ENCODE results near the gene RAX2. TPM values are rescaled to one million over a fixed set of nuclear protein-coding genes. Genes with fewer than 3 reads are reported as not detected.

Gene RAX2
- total RNA-seq, 2 experiments from 2014 or later = not detected

- H3K9me3 Mint-ChIP-seq = no peaks in the 10 kb centered on the region
- H3K36me3 Mint-ChIP-seq = peaks cover 7% of the 10 kb centered on the region
Observed at GRCh38 chr19:3745363-3746045, 26.5 kb downstream of the RAX2 start.

GRCh38 chr19:3743486-3743885, 28.5 kb downstream of the RAX2 start:
- H3K27me3 Mint-ChIP-seq = no peaks in the 10 kb centered on the region
- no peak for DNase-seq
- no peaks in the 10 kb centered on the region for H3K36me3 Mint-ChIP-seq
- H3K4me3 Mint-ChIP-seq = no peak overlapping the region
- H3K27ac Mint-ChIP-seq = no peak overlapping the region
- no peaks in the 10 kb centered on the region for H3K9me3 Mint-ChIP-seq
- H3K4me1 Mint-ChIP-seq = peaks cover 5% of the 10 kb centered on the region

More at GRCh38 chr19:3745363-3746045, 26.5 kb downstream of the RAX2 start:
- Mint-ChIP-seq H3K4me1 (no peaks in the 10 kb centered on the region), H3K27ac (no peak overlapping the region), H3K27me3 (no peaks in the 10 kb centered on the region), H3K4me3 (no peak overlapping the region)
- DNase-seq = no peak

- Mint-ChIP-seq H3K27me3 (no peaks in the 10 kb centered on the region), H3K4me3 (no peak overlapping the region), H3K9me3 (no peaks in the 10 kb centered on the region), H3K27ac (no peak overlapping the region), H3K36me3 (no peaks in the 10 kb centered on the region), H3K4me1 (peaks cover 5% of the 10 kb centered on the region)
- DNase-seq = no peak
Observed at GRCh38 chr19:3740431-3740830, 31.6 kb downstream of the RAX2 start.

GRCh38 chr19:3738477-3739220, 33.4 kb downstream of the RAX2 start:
- Mint-ChIP-seq H3K27ac (no peak overlapping the region), H3K27me3 (no peaks in the 10 kb centered on the region), H3K4me3 (no peak overlapping the region), H3K4me1 (peaks cover 5% of the 10 kb centered on the region), H3K9me3 (no peaks in the 10 kb centered on the region), H3K36me3 (no peaks in the 10 kb centered on the region)
- DNase-seq = no peak

GRCh38 chr19:3737487-3738205, 34.4 kb downstream of the RAX2 start:
- Mint-ChIP-seq H3K4me1 (peaks cover 5% of the 10 kb centered on the region), H3K27ac (no peak overlapping the region), H3K9me3 (no peaks in the 10 kb centered on the region), H3K27me3 (no peaks in the 10 kb centered on the region), H3K4me3 (no peak overlapping the region), H3K36me3 (no peaks in the 10 kb centered on the region)
- no peak for DNase-seq

- DNase-seq = no peak
- no peaks in the 10 kb centered on the region for H3K36me3 Mint-ChIP-seq
- H3K27me3 Mint-ChIP-seq = no peaks in the 10 kb centered on the region
- no peak overlapping the region for H3K4me3 Mint-ChIP-seq
- H3K9me3 Mint-ChIP-seq = no peaks in the 10 kb centered on the region
- no peak overlapping the region for H3K27ac Mint-ChIP-seq
- H3K4me1 Mint-ChIP-seq = peaks cover 5% of the 10 kb centered on the region
Observed at GRCh38 chr19:3736106-3736724, 35.8 kb downstream of the RAX2 start.

GRCh38 chr19:3734310-3734600, 37.8 kb downstream of the RAX2 start:
- Mint-ChIP-seq H3K27me3 (no peaks in the 10 kb centered on the region), H3K27ac (no peak overlapping the region), H3K4me1 (peaks cover under 1% of the 10 kb centered on the region), H3K36me3 (no peaks in the 10 kb centered on the region), H3K4me3 (no peak overlapping the region), H3K9me3 (no peaks in the 10 kb centered on the region)
- no peak for DNase-seq

- H3K27me3 Mint-ChIP-seq = no peaks in the 10 kb centered on the region
- no peak overlapping the region for H3K27ac Mint-ChIP-seq
- H3K9me3 Mint-ChIP-seq = no peaks in the 10 kb centered on the region
- no peaks in the 10 kb centered on the region for H3K36me3 Mint-ChIP-seq
- no peak overlapping the region for H3K4me3 Mint-ChIP-seq
- no peaks in the 10 kb centered on the region for H3K4me1 Mint-ChIP-seq
- DNase-seq = no peak
Observed at GRCh38 chr19:3733549-3734309, 38.3 kb downstream of the RAX2 start.

GRCh38 chr19:3732108-3732507, 39.9 kb downstream of the RAX2 start:
- no peaks in the 10 kb centered on the region for H3K4me1 Mint-ChIP-seq
- H3K9me3 Mint-ChIP-seq = no peaks in the 10 kb centered on the region
- DNase-seq = no peak
- no peak overlapping the region for H3K27ac Mint-ChIP-seq
- H3K36me3 Mint-ChIP-seq = no peaks in the 10 kb centered on the region
- no peaks in the 10 kb centered on the region for H3K27me3 Mint-ChIP-seq
- H3K4me3 Mint-ChIP-seq = no peak overlapping the region

- no peak for DNase-seq
- H3K4me1 Mint-ChIP-seq = no peaks in the 10 kb centered on the region
- H3K27ac Mint-ChIP-seq = no peak overlapping the region
- no peaks in the 10 kb centered on the region for H3K9me3 Mint-ChIP-seq
- no peaks in the 10 kb centered on the region for H3K27me3 Mint-ChIP-seq
- H3K4me3 Mint-ChIP-seq = no peak overlapping the region
- no peaks in the 10 kb centered on the region for H3K36me3 Mint-ChIP-seq
Observed at GRCh38 chr19:3730457-3730958, 41.5 kb downstream of the RAX2 start.

GRCh38 chr19:3725640-3726310, 46.3 kb downstream of the RAX2 start:
- DNase-seq = no peak
- H3K4me1 Mint-ChIP-seq = peaks cover 11% of the 10 kb centered on the region
- no peak overlapping the region for H3K27ac Mint-ChIP-seq
- H3K36me3 Mint-ChIP-seq = no peaks in the 10 kb centered on the region
- H3K9me3 Mint-ChIP-seq = no peaks in the 10 kb centered on the region
- no peak overlapping the region for H3K4me3 Mint-ChIP-seq
- H3K27me3 Mint-ChIP-seq = peaks cover 22% of the 10 kb centered on the region

GRCh38 chr19:3725121-3725520, 46.9 kb downstream of the RAX2 start:
- Mint-ChIP-seq H3K27me3 (peaks cover 29% of the 10 kb centered on the region), H3K4me1 (peaks cover 11% of the 10 kb centered on the region), H3K36me3 (no peaks in the 10 kb centered on the region), H3K9me3 (no peaks in the 10 kb centered on the region), H3K27ac (no peak overlapping the region), H3K4me3 (no peak overlapping the region)
- no peak for DNase-seq

- H3K9me3 Mint-ChIP-seq = no peaks in the 10 kb centered on the region
- DNase-seq = no peak
- no peaks in the 10 kb centered on the region for H3K36me3 Mint-ChIP-seq
- H3K4me1 Mint-ChIP-seq = peaks cover 11% of the 10 kb centered on the region
- H3K27me3 Mint-ChIP-seq = peaks cover 40% of the 10 kb centered on the region
- H3K27ac Mint-ChIP-seq = no peak overlapping the region
- H3K4me3 Mint-ChIP-seq = no peak overlapping the region
Observed at GRCh38 chr19:3723883-3724282, 48.1 kb downstream of the RAX2 start.

- Mint-ChIP-seq H3K4me1 (peaks cover 11% of the 10 kb centered on the region), H3K27ac (no peak overlapping the region), H3K4me3 (no peak overlapping the region), H3K36me3 (no peaks in the 10 kb centered on the region), H3K27me3 (peaks cover 43% of the 10 kb centered on the region), H3K9me3 (no peaks in the 10 kb centered on the region)
- no peak for DNase-seq
Observed at GRCh38 chr19:3723110-3723488, 48.9 kb downstream of the RAX2 start.

Measured in activated naive CD8-positive, alpha-beta T cell treated with anti-CD3 and anti-CD28 coated beads for 36 hours (primary cell).